OCI-LY7 (cell line): Measurements from ENCODE around the gene PCLAF.

Experiments
- EZH2phosphoT487 ChIP-seq: fragments of 200-600 bp; sonication (generic); IDR thresholded peaks from 2 replicates; pipeline ENCODE4 v1.6.1; 2018; ENCODE audit warnings: low read depth, borderline replicate concordance, mild to moderate bottlenecking, mixed run types, antibody characterized with exemption, low read length, moderate library complexity, mixed read lengths
- TF ChIP-seq, protein P1 (sequence below): fragments of 200-600 bp; sonication (generic); conservative IDR thresholded peaks from 2 replicates; pipeline ENCODE4 v1.5.1; 2014; ENCODE audit warnings: mild to moderate bottlenecking, antibody characterized with exemption, low read length, moderate library complexity, mixed read lengths

DNA sequence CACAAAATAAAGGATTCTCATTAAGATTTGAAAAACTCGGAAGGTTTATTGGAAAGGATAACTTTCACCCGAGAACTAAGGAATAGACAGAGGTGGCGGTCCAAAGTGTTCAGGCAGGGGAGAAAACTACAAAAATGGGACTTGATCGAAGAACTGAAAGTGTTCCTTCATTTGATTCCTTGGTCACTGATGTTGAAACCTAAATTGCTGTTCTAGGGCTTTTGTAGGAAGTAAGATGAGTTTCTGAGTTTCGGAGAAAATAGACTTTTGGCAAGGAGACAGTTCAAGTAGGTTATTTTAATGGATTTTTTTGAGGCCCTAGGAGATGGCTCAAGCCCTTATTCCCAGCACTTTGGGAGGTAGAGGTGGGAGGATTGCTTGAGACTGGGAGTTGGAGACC lies 7.8 kb upstream of the PCLAF start:
- TF ChIP-seq, protein P1, sequence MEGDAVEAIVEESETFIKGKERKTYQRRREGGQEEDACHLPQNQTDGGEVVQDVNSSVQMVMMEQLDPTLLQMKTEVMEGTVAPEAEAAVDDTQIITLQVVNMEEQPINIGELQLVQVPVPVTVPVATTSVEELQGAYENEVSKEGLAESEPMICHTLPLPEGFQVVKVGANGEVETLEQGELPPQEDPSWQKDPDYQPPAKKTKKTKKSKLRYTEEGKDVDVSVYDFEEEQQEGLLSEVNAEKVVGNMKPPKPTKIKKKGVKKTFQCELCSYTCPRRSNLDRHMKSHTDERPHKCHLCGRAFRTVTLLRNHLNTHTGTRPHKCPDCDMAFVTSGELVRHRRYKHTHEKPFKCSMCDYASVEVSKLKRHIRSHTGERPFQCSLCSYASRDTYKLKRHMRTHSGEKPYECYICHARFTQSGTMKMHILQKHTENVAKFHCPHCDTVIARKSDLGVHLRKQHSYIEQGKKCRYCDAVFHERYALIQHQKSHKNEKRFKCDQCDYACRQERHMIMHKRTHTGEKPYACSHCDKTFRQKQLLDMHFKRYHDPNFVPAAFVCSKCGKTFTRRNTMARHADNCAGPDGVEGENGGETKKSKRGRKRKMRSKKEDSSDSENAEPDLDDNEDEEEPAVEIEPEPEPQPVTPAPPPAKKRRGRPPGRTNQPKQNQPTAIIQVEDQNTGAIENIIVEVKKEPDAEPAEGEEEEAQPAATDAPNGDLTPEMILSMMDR, result no peak
- no peak for TF ChIP-seq EZH2phosphoT487
